HG03196 (cell line): ENCODE data around the gene HS6ST3.

ENCODE experiments used
- ATAC-seq: cut with Tn5 transposase; IDR thresholded peaks from one replicate; pipeline ENCODE4 v1.9.1; 2021; ENCODE audit not compliant: unreplicated experiment

HS6ST3 gene

DNA sequence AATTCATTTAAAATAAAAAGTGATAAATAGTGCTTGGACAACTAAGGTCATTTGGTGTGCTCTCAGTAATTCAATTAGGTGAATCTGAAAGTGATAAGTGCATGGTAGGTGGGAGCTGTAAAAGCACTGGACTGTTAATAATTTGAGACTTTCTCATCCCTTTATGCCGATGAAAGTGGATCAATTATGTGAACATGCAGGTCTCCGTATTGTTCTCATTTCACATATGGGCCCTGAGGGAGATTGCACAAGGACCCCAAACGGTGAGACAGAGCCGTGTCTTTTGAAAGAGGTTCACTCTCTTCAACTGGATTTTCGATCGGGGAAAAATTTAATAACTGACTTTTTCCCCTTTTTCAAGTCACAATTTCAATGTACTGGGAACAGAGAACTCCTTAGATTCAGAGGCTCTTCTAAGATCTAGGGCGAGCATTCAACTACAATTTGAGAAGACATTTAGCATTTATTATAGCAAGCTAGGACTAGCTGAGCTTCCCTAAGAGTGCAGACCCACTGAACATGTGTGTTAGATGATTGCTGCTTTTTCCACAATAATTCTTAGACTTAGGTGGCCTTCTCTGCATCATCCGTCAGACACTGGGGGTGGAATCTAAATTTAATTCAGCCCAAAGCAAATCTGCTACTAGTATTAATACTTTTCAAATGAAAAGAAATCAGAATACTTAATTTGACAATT lies 556.8 kb downstream of the HS6ST3 start:
- ATAC-seq = no peak

DNA sequence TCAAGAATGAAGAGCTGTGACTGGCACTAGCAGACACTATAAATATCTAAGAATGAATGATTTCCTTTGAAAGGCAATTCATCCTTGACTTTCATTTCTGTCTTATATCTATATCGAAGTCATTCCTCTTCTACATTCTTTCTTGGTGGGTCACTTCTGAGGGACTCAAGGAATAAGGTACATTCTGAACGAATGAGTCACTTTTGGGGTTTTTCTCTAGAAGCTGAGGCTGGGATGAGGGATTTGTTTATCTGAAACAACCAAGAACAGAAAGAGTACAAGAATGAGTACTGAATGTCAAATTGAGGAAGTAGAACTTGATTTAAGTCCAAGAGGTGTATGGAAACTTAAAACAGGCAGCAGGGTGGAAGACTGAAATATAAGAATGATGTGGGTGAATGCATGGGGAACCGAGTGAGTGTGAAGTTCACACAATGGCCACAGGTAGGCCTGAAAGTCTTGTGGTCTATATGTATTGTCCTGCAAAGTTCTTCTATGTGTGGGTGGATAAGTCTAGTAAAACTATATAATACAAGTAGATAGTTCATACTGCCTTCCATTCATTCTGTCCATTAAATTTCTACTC lies 560.5 kb downstream of the HS6ST3 start:
- ATAC-seq = no peak

DNA sequence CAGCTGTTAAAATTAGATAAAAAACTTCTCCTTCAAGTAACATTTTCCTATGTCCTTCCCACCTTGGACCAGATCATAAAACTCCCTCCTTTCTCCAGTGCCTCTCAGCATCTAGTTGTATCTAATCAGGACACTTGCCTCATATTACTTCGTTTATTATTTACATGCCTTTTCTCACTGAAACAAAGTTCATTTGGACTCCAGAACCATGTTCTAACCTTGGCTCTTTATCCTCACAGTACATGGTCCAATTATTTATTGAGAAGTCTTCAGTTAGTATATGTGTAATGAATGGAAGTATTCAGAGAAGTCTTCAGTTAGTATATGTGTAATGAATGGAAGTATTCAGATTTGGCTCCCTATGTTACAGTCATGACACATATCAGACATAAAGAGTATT lies 561.7 kb downstream of the HS6ST3 start:
- ATAC-seq = no peak

DNA sequence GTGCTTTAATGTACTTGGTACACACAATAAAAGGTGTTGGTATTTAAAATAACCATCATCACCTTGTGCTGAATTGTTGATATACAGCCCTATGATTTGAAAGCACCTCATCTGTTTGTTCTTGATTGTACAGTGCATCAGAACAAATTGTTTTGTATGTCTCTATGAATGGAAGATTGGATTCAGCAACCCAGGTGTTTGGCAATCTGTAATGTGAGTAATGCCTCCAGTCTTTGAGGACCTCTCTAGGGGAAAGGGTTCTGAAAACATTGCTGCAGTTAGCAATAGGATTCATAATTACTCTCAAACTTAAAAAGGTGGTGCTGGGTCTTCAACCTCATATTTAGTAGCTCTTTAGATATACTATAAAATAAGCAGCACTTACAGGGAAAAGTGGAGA lies 562.6 kb downstream of the HS6ST3 start:
- ATAC-seq = no peak

DNA sequence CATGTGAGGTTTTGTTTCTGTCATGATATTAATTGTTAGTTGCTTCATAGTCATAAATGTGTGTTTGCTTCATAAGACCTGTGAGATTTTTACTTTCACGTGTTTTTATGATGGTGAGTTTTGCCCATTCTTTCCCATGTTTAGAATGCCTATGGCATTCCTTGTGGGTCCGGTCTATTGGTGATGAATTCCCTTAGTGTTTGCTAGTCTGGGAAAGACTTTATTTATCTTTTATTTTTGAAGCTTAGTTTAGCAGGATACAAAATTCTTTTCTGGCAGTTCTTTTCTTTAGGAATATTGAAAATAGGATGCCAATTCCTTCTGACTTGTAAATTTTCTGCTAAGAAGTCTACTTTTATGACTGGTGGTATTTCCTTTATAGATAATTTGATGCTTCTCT lies 571.7 kb downstream of the HS6ST3 start:
- no peak for ATAC-seq

DNA sequence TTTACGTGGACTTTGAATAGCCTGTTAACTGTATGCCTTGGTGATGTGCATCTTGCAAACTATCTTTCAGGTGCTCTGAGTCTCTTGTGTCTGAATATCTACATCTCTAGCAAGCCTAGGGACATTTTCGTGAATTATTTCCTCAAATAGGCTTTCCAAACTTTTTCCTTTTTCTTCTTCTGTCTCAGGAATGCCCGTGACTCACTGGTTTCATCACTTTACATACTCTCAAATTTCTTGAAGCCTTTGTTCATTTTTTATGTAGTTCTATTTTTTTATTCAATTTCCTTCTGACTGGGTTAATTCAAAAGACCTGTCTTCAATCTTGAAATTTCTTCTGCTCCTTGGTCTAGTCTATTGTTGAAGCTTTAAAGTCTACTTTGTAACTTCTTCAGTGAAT lies 572.1 kb downstream of the HS6ST3 start:
- ATAC-seq = no peak

DNA sequence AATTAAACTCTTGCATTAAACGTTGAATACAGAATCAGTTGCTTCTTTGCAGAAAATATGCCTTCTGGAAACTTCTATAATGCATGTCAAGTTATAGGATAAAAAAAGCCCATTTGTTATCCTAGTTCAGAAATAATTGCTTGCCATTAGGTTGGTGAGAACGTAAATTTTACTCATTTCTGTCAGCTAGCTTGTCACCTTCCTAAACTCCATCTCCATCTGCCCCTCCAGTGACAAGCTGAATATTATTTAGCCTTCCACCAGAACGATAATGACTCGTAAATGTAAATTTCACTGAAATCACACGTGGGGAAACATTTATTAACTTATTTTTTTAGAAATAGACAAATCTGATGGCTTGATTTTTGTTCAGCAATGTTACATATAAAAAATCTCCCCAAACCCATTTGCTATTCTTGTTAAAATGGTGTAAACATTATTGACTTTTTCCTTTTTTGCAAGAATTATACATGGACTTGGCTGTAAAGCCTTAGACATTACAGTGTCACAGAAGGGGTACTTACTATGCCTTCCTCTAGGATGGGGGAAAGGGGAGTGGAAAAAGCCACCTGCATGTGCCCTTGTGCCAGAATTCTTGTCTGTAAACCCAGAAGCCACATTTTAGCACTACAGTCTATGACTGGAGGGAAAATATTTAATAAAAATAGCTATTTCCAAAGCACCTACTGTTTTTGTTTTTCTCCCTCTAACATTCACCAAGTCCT lies 577.5 kb downstream of the HS6ST3 start:
- ATAC-seq = no peak

DNA sequence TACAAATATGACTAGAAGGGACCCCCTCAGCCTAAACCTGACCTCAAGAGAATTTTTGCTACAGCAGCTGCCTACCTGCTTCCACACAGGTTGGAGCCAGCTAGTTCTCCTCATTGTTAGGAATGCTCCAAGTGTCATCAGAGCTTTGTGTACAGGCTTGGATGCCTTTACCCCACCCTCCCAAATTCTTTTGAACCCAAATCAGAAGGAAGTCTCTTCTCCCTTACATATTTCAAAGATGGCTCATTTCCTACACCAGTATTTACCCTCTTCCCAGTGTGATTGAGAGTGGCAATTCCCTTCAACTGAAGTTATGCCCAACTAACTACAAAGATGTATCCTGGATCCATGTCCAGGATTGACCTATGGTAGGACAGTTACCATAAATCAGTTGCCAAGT lies 581.2 kb downstream of the HS6ST3 start:
- ATAC-seq = no peak

DNA sequence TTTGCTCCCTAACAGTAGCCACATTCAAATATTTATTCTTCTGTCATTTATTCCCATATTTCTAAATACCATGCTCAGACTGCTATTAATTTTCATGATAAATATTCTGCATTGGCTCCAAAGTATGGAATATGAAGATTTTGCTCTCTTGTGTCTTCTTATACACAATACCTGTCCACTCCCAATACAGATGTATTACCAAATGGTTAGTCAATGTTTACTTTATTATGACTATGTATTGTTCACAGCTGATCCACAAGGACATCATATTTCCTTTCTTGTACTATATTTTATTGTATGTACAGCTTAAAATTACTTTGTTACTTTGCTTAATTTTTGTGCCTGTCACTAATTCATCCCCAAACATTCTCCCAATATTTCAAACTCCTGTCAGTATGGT lies 582.1 kb downstream of the HS6ST3 start:
- no peak for ATAC-seq

DNA sequence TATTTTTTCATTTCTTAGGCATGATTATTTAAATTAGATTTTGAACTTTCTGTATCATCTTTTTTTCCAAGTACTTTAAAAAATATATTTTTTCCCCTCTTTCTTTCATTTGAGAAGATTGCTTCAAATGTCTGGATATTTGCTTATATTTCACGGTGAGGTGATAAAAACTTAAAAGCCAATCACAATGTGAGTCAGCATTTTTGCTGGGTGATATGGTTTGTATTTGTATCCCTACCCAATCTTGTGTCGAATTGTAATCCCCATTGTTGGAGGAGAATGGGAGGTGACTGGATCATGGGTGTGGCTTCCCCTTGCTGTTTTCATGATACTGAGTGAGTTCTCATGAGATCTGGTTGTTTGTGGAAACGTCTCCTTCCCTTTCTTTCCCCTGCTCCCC lies 583.9 kb downstream of the HS6ST3 start:
- no peak for ATAC-seq

DNA sequence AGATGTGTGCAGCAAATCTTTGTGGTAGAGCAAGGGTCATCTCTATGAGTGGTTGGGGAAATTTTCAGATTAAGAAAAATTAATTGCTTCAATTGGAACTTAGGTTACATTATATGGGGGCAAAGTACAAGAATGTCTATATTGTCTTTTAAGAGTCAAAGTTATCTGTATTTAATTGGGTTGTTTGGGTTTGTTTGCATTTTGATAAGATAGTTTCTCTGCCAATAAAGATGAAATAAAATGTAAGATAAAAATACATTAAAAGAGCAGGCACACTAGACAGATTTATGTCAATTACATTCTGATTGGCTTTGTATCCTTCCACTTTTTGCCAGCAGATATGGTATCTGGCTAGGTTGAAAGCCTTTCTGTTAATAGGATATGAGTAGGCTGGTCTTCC lies 587.1 kb downstream of the HS6ST3 start:
- no peak for ATAC-seq

DNA sequence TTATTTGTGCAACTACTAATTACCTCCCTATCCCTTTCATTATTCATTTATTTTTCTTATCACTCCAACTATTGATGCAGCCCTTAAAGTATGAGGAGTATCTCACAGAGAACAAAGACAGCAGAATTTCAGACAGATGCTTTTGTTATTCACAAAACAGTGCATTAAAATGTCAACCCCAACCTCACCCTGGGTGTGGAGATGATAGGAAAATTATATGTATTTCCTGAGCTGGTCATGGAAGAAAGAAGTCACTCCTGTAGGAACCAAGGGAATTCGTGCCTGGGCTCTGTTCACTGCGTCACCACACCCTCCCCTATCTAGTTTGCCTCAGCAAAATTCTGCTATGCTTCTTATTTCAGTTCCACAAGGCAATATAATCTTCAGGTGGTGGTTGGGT lies 588.9 kb downstream of the HS6ST3 start:
- no peak for ATAC-seq

DNA sequence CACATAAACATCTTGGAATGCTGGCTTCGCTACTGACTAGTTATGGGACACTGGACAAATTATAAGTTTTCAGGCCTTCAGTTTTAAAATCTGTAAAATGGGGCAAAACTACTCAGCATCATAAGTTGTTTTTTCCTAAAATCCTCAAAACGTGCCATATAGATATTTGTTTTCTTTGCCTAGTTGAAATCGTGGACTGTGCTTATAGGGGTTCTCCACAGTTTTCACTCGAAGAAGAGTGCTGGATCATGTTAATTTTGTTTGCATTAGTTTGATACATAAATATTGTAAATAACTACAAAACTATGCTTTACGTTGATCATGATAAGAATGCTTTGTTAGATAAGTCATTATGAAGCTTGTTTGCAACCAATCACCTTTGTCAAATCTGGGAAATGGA lies 591.0 kb downstream of the HS6ST3 start:
- ATAC-seq = no peak

DNA sequence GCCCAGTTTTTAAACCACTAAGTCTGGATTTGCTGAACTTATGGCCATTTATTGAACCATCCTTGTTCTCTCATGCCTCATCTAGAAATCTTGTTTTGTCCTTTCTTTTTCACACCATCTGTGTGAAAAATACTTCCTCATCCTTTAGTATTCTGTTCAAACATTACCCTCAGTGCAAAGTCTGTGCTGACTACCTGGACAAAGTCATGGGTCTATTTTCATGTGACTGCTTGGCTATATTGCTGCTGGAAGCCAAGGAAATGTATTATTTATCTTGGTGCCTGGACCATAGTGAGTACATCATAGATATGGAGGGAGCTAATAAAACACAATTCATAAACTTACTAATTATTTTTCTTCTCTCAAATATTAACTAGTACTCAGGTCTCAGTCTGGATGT lies 591.9 kb downstream of the HS6ST3 start:
- ATAC-seq = no peak

DNA sequence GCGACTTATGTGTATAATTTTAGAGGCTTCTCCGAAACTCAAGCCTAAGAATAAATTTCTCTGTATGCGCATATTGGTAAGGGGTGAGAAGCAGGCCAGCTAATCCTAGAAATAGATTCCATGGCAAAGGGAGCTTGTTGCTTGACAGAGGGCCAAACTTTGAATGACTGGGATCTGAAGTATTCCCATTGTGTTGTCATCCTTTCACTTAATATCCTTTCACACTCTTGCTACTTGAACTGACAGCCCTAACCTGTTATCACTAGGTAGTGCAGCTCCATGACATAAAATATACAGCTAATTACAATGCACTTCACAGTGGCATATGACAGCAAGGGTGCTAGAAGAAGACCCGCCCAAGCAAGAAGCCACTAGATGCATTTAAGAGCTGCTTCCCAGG lies 594.6 kb downstream of the HS6ST3 start:
- ATAC-seq = no peak

DNA sequence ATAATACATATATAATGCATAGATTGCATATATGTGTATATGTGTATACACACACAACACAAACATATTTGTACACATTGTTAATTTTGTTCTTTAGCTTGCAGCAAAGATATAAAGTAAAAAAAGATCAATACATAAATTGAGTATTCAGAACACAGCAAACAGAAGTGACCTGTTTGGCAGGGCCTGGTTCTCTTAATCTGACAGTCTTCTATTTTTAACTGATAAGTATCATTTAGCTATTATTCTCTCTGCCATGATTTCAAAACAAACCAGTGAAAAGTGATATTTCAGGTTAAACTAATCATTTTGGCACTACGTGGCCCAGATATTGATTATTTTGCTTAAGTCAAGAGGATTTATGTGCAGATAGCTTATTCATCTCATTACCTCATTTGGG lies 595.0 kb downstream of the HS6ST3 start:
- no peak for ATAC-seq

DNA sequence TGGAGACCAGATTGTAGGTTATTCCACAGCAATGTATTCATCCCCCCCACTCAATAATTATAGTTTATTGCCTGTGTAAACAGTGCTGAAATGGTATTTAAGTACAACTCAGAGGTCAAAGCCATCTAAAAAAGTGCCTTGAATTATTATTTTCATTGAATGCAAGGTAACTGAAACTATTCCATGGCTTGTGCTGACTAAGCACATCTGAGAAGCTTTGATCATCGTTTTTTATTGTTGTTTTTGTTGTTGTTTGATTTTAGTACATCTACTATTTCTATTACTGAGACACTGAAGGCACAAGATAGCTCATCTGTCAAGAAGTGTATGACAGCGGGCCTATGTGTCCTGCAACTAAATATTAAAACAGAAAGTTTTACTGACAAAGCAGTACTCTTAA lies 596.4 kb downstream of the HS6ST3 start:
- no peak for ATAC-seq

DNA sequence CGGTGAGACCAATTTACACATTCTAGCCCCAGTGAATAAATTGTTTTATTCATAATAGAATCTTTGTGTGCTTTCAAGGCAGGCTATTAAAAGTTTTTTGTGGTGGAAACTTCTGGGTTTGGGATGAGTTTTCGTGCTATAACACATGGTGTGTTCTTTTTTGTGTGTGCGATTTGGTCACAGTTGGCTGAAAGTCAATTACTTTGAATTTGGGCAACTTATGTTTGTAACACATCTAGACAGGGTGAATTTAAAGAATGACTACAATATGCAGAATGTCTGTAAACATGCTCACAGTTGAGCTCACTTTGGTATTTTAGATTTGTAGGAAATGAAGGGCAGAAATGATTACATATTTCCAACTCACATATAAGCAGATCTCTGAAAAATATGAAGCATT lies 597.3 kb downstream of the HS6ST3 start:
- no peak for ATAC-seq

DNA sequence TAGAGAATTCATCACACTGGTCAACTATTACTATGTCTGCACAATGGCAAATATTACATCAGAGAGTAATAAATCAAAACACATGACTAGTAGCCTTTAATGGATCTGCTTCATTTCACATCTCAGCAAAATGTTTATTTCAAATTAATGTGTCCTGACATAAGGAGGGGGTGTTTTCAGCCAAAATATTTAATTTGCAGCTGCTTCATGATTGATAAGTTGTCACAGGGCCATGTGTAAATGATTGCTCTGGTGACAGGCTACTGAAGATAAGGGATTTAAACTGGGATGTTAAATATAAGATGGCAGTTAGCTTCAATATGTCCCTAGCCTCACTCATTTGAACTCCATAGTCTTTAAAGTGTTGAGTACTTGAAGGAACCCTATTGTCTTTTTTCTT lies 601.1 kb downstream of the HS6ST3 start:
- no peak for ATAC-seq

DNA sequence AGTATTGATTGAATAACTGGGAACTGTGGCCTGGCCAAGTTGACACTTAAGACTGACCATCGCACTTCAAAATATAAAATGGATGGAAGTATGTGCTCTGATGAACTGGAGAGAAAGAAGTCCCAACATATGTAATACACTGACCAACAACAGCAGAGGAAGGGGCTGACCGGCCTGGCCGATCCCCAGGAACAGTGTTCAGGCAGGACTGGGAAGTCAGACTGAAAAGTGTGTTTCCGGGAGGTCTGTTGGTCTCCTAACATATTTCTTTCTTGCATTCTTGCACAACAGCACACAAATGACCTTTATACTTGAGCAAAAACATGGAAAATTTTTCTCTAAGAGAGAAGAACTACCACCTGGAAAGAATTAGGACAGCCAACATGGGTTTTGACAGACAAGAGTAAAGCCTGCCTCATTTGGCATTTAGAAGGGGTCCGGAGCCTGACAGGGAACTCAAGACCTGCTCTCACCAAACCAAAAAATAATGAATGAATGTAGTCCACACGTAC lies 606.5 kb downstream of the HS6ST3 start:
- ATAC-seq = no peak

DNA sequence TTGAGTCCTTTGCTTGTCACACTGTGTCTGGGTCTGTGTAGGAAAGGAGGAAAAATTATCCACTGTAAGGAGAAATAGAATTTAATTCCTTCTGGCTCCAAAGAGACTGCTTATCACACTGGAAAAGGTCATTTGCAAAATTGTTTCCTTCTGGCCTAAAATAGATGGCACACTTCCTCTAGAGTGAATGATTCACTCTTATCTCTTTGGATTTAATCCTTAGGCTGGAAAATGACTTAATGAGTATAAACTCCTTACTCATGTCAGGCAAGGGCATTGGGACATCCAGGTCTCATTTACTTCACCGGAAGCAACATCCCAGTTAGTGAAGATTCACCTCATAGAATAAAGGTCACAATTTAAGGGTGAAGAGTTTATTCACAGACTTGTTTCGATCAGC lies 610.8 kb downstream of the HS6ST3 start:
- ATAC-seq = no peak

DNA sequence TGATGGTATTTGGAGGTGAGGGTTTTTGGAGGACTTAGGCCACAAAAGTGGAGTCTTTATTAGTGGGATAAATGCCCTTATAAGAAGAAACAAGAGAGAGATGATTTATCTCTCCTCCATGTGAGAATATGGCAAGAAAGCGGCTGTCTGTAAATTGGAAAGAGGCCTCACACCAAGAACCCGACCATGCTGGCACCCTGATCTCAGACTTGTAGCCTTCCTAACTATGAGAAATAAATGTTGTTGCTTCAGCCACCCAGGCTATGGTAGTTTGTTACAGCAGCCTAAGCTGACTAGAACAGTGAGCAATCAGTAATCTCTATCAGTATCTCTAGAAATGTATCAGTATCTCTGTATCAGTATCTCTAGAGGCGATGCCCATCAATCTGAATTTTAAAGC lies 617.2 kb downstream of the HS6ST3 start:
- no peak for ATAC-seq
